Epidermal melanocyte (primary cell): ENCODE data around the gene RAE1.
A peak's percentile ranks its signal among the peaks of the same experiment; 100 is the strongest.

Experiments
- DNase-seq: peaks from one replicate; pipeline ENCODE4 v3.0.0; 2011; ENCODE audit warnings: low spot score; ENCODE audit not compliant: insufficient read length

RAE1 gene

DNA sequence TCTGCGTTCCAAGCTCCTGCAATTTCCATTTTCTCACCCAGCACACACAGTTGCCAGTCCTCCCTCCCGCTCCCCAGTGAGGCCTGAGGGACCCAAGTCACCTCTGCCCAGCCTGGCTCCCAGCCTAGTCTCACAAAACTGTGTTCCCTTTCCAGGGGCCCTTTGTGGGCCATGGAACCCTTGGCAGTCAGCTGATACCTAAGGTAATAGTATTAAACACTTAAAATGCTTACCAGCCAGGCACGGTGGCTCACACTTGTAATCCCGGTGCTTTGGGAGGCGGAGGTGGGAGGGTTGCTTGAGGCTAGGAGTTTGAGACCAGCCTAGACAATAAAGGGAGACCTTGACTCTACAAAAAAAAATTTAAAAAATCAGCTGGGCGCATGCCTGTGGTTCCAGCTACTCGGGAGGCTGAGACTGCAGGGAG lies 36.9 kb downstream of the RAE1 start:
- no peak for DNase-seq

DNA sequence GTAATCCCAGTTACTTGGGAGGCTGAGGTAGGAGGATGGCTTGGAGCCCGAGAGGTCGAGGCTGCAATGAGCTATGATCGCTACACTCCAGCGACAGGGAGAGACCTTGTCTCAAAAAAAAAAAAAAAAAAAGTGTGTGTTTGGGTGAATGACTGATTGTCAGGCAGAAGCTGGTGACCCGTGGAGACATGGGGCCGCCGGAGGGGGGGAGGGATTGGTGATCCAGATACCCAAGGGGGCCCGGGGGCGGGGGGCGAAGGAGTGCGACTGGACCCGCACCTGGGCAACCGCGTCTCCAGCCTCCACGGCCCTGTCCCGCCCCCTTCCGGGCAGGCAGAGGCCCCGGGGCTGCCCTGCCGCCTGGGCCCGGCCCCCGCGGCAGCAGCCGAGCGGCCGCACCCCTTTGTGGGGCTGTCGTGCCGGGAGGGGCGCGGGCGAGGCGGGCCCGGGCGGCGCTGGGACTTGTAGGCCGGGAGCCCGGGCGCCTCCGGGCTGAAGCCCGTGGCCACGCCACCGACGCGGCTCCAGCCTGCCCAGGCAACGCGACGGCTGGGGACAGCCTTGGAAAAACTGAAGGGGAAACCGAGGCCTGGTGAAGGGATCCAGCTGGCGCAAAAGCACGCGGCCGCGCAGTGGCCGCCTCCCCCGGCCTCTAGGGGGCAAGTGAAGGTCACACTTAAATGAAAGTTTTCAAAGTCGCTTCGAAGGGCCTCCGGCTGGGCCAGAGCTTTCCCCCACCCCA lies 38.1 kb downstream of the RAE1 start:
- DNase-seq: no peak

DNA sequence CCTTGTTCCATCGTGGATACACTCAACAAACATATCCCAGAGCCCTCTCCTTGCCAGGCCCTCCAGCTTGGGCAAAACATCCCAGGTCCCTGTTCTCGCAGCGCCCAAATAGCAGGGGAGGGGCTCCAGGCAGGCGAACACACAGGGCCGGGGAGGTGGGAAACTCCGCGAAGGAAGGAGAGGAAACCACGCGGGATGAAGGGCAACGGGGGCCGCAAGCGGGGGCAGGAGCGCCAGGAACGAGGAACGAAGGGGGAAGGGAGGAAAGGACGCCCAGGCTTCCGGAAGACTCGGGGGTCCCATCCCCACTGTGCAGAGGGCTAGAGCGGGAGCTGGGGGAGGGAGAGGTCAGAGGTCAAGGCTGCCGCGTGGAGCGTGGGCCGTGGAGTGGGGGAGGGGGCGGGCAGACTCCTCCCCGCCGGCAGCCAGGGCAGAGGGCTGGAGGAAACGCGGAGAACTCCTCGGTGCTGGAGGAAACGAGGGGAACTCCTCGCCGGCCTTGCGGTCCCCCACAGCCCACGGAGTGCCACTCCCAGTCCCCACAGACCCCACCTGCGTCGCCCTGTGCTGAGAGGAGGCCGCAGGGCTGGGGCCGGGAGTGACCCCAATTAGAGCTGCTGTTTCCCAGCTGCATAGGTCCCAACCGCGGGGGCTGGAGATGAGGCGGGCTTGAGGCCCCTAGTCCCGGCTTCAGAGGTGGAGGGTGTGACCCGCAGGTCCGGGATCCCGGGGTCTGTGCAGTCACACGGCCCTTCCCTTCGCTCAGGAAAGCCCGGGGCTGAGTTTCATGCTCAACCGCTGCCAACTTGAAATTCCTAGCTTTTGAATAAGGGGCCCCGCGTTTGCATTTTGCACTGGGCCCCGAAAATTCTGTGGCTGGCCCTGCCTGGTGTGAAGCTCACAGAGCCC lies 38.9 kb downstream of the RAE1 start:
- no peak for DNase-seq

DNA sequence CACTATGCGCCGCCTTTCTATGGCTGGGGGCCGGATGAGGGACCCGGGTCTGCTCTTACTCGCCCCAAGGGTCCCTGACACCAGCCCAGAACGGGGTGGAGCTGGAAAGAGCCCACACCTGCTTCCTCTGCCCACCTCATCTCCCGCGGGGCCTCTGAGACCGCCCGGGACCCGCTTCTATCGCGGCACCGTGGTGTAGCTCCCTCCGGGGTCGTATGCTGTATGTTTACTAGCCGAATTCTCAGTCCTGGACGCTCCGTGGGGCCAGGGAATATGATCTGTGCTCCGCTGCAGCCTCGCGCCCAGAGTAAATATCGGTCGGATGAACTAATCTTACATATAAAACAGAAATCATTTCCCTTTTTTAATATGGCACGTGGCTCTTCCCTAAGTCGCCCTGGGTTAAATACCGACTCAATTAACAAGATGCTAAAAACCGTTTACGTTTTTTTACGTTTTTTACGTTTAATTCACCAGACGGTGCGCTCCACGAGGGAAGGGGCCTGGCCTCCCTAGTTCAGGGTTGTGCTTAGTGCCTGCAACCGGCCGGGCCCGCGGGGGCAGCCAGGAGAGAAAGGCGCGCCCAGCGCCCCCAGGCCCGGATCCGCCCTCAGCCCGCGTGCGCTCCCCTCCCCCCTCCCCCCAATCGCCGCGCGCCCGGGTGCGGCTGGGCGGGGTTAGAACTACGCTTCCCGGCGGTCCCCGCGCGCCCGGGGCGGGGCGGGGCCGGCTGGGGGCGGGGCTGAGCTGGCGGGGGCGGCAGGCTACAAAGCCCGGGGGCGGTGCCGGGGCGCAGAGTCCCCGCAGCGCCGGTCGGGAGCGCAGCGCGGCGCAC lies 39.8 kb downstream of the RAE1 start, which contains the start of gene RBM38:
RBM38 (plus strand) TSS at position 793 of the 835 bp plus-strand sequence. CDS start 186 bp downstream, outside the sequence.
- peak; percentile 79 for DNase-seq

DNA sequence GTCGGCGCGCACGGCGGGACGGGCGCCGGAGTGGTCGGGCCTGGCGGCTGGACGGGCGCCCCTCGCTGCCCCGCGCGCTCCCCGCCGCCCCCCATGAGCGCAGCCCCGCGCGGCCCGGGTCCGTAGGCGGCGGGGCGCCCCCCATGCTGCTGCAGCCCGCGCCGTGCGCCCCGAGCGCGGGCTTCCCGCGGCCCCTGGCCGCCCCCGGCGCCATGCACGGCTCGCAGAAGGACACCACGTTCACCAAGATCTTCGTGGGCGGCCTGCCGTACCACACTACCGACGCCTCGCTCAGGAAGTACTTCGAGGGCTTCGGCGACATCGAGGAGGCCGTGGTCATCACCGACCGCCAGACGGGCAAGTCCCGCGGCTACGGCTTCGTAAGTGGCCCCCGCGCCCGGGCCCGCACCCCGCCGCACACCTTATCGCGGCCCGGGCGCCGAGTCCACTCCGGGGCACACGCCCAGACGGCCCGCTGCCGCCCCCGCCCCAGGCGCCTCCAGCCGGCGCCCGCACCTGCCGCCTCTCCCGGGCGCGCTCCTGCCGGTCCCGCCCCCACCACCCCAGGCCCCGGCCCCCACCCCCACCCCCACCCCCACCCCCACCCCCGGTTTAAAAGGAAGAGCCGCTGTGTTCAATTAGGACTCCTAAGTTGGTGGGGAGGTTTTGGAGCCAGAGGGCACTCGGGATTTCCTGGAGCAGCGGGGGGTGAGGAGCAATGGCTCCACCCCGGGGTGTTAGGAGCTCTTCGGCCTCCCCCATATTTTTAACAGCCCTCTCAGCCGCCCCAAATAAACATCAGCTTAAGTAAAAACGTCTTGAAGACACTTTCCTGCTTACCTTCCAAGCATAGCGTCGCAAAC lies 40.6 kb downstream of the RAE1 start:
- DNase-seq: no peak

DNA sequence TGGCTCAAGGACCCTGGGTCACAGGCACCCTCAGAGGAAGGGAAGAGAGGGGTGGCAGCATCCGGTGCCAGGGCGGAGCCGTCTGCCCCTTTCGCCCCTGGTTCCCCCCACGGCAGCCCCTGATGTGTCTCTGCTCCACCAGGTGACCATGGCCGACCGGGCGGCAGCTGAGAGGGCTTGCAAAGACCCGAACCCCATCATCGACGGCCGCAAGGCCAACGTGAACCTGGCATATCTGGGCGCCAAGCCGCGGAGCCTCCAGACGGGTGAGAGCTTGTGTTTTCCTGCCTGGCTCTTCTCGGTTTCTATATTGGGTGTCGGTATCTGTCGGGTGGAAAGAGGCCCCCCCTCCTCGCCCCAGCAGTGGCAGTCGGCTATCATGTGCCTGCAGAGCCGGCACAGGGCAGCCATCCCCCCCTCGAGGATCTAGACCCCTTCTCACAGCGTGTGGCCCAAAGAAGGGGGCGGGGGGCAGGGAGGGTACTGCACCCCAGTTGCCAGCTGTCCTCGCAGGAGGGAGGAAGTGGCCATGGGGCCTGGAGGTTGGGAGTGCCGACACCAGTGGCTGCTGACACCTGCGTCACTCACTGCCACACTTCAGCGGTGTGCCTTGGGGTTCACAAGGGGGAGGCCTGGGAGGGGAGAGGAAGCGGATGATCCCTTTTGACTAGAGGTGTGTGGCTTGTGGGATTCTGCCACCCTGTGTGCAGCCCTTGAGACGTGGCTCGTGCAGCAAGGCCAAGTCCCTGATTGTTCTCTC lies 41.6 kb downstream of the RAE1 start:
- DNase-seq: no peak

DNA sequence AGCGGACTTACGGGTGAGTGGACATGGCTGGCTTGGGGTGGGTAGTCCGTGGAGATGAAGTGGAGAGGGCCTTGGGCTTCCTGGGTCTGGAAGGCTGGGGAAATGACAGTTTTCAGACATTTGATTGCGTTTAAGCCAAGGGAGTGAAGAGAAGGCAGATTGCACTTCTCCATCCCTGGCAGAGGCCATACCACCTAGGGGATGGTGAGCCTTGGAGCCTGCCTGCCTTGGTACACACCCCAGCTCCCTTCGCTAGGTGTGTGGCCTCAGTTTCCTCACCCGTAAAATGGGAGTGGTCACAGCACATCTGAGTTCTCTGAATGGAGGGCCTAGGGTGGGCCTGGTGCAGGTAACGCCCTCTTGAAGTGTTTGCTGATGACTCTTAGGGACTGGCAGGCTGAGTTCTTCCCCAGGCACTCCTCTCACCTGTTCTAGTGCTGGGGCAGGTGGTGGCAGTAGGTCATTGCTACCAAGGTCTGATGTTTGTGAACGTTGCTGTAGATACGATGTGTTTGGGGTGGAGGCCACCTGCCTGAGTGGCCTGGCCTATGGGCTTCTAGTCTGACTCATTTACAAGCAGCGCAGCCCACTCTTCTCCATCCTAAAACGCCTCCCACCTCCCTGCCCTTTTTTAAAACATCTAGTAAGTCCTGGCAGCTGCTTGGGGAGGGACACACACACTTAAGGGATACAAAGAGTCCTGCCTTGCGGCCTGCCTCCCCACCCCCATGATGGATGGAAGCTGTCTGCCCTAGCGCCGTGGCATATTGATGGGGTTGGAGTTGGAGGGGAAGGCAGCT lies 42.5 kb downstream of the RAE1 start:
- no peak for DNase-seq

DNA sequence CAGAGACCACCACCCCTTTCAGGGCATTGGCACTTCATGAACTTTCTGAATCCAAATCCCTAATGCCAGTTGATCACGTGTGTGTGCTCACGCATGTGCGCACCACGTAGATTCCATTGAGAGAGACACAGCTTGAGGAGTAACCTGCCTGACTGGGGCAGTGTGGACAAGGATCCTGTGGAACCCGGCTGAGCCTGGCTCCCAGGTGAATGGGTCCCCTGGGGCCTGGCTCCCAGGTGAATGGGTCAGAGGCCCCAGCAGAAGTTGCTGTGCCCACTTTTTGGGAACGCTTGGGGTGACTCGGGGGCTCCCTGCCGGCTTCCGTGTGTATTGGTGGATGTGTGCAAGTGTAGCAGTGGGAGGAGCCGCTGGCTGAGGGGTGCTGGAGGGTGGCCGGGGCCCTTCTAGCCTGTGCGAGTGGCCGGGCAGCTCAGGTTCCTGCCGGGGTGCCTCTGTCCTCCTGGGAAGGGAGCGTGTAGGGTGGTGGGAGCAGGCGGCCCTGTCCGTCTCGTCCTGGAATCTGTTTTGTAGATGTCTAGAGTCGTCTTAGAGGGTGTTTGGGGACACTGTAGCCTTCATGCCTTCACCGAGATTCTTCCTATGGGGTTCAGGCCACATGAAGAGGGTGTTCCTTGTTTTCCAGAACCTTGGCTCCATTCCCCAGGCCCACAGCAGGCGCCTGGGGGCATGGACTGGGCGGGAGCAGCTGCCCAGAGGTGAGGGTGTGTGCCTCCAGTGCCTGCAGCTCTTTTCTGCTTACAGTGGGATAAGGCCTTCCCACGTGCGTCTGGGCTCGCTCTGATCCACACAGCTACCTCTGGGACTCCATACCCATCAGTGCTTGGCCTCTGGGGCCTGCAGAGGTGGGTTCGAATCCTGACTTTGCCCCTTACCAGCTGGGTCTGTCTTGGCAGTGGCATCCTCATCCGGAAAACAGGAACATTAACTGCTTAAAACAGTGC lies 43.3 kb downstream of the RAE1 start:
- DNase-seq: no peak

DNA sequence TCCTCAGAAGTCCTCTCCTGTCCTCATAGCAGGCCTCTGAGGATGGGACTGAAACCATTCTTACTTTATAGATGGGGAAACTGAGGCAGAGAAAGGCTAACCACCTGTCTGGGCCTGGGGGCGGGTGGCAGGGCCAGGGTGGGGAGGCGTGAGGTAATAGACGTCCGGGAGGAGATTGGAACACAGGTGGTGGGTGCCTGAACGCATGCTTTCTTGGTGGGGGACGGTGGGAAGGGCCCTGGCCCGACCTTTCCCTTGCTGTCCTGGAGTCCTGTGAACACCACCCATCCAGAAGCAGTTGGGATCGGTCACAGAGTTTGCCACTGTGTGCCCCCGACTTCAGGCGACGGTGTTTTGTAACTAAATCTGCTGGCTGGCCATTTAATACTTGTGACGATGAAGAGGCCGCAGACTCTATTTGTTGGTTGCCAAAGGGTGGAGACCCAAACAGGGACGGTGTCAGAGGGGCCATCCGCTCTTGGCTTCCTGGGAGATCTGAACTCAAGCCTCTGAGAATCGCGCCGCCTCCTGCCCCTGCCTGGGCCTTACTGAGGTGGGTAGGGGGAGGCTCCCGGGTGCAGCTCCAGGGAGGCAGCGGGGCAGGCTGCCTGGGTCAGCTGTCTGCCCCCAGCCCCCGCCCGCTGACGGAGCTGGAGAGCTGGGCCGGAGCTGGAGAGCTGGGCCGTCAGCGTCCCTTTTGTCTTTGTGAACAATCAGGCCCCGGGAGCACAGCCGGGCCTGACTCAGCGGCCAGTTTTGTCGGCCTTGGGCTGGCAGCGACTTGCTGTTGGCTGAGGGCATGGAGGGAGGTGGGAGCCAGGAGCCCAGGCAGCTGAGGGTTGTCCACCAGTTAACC lies 44.3 kb downstream of the RAE1 start:
- peak; percentile 13 for DNase-seq

DNA sequence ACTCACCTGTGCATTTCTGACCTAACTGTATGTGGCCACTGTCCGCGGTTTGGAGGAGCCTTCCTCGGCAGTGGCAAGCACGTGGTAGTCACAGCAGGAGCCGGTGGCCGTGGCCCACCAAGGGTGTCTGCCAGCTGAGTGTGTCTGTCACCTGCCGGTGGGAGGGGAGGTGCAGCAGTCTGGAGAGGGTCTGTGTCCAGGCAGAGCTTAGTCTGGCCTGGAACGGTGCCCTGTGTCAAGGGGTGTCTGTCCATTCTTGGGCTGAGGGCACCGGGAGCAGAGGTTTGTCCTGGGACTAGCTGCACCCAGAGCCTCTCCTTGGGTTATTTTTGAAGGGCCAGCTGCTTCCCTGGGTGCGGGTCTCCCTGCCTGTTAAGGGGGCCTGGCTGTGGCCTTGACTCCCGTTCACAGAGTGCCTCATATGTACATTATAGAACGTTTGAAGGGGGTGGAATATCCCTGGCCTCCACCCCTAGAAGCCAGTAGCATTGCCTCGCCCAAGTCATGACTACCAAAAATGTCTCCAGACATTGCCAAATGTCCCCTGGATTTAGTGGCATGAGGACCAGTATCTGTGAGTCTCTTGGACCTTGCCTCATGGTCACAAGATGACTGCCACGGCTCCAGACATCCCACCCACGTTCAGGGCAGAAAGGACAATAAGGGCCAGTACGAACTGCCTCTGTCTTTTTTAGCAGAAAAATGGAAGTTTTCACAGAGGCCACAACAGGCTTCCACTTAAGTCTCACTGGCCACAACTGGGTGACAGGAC lies 45.3 kb downstream of the RAE1 start:
- DNase-seq: peak; percentile 10

DNA sequence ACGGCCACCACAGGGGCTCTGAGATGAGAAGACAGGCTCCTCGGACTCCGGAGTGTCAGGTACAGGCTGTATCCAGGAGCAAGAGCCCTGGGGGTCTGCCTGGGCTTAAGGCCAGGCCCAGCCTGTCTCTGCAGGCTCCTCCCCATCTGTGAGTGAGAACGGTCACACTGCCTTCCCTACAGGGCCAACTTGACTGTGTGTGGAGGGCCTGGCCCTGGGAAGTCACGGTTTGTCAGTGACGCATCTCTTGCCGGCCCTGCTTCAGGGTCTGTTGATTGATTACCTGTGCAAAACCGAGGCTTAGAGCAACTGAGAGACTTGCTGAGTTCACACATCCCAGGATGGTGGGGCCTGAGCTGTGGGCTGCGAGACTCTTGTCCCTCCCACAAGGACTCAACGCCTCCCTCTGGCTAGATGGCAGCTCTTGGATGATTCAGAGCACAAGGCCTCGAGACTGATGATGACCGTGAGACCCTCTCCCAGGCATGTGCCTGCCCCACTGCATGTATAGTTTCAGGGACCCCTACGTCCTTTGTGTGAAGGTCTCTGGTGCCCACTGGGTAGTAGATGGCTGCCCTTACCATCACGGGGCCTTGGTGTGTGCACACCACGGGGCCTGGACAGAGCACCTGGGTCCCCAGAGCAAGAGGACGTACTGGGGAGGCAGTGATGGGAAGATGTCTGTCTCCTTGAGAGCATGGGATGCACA lies 46.1 kb downstream of the RAE1 start:
- DNase-seq: no peak

DNA sequence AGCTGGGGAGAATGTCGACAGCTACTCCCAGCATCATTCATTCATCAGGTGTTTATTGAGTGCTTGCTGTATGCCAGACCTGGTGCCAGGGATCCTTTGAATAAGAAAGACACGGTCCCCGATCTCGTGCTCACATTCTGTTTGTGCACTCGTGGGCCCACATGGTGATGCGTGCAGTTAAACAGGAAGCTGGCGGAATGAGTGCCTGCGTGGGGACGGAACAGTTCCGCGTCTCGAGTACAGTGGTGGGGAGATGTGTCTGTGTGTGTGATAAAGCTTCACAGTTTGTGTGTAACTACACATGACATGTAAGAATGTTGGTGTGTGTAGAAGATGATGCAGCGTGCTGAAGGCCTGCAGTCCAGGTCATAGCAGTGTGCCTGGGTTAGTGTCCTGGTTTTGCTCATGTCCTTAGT lies 46.6 kb downstream of the RAE1 start:
- DNase-seq: no peak

DNA sequence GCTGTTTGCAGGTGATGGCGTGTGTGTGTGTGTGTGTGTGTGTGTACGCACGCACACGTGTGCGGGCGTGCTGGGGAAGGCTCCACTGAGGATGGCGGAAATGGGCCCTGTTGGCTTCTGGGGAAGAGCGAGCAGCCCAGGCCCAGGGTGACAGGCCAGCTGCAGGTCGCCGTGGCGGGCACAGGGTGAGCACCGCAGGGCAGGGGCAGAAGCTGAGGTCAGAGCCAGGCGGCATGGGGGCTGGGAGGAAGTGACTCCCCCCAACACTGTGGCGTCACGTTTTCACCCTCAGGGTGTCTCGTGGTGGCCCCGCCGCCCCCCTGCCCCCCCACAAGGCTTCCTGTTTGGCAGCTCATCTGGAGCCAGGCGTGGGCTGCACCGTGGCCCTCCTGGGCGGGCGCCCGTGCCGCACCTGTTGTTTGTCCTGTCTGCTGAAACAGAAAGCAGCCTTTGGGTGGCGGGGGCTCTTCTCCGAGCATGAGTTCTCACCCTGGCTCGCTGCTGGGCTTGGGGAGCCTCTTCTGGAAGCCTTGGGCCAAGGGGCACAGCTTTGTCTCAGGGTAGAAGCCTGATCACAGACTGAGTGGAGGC lies 47.3 kb downstream of the RAE1 start:
- DNase-seq: no peak

DNA sequence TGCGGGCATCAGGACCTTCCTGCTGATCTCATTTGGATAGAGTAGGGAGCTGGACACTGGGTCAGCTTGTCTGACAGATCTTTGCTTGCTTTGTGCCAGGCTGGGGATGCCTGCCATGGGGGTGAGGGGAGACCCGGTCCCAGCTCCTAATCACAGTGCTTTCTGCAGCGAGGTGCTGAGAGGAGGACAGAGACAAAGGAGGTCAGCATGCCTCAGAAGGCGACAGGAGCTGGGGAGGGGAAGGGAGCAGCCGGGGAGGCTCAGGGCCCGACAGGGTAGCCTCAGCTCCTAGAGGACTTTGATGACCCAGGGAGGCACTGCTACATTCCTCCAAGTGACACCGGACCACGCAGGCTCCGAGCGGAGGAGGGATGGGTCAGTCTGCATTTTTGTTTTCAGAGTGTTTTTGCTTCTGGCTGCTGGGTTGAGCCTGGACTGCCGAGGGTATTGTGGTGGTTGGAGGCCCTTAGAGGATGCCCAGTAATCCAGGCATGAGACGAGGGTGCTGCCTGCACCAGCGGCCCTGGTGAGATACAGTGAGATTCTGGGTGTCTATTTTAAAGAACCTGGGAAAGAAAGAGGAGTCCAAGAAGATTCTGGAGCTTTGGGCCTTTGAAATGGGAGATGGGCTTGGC lies 48.0 kb downstream of the RAE1 start:
- no peak for DNase-seq
